T-helper 1 cell treated with Interleukin-12 subunit alpha and Interleukin-12 subunit beta and Interleukin-4 antibody, amounts not matched to agents 30 μg/mL and 1 μg/mL, for 36 hours (primary cell): ENCODE data around the gene METTL27.

Experiments used
- H3K27ac Mint-ChIP-seq: one replicate; pipeline ENCODE4 v1.8.0; 2021; ENCODE audit warnings: mild to moderate bottlenecking, mixed read lengths
- H3K27me3 Mint-ChIP-seq: one replicate; pipeline ENCODE4 v1.8.0; 2021; ENCODE audit warnings: low read depth, mixed read lengths
- H3K36me3 Mint-ChIP-seq: one replicate; pipeline ENCODE4 v1.8.0; 2021; ENCODE audit warnings: low read depth, mixed read lengths
- H3K4me1 Mint-ChIP-seq: one replicate; pipeline ENCODE4 v1.8.0; 2021; ENCODE audit warnings: low read depth, mixed read lengths
- H3K4me3 Mint-ChIP-seq: one replicate; pipeline ENCODE4 v1.8.0; 2021; ENCODE audit warnings: mild to moderate bottlenecking, moderate library complexity, mixed read lengths
- H3K9me3 Mint-ChIP-seq: one replicate; pipeline ENCODE4 v1.8.0; 2021; ENCODE audit warnings: mixed read lengths

METTL27 gene

DNA sequence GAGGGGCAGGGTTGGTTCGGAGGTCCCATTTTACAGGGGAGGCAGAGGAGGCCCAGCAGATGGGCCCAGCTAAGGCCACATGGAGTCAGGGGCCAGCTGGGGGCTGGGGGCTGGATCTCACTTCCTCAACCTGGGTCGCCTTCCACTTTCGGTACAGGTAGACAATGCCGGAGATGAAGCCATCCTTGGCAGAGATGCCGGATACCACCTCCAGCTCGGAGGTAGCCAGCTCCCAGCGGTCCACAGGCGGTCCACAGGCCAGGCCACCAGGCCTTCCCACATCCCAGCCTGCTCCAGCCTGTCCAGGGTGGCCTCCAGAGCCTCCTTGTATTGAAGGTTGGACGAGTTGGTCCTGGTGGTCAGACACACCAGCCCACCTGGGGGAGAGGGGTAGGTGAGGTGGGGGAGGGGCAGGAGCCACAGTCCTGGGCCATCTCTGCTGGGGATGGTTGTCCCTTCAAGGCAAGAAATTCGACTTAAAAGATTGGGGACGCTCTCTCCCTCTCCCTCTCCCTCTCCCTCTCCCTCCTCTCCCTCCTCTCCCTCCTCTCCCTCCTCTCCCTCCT is 7.6 kb downstream of the METTL27 start:
- Mint-ChIP-seq H3K27me3 (no peaks in the 10 kb centered on the region), H3K4me1 (no peaks in the 10 kb centered on the region), H3K9me3 (no peaks in the 10 kb centered on the region), H3K4me3 (no peak overlapping the region), H3K36me3 (no peaks in the 10 kb centered on the region), H3K27ac (no peak overlapping the region)

DNA sequence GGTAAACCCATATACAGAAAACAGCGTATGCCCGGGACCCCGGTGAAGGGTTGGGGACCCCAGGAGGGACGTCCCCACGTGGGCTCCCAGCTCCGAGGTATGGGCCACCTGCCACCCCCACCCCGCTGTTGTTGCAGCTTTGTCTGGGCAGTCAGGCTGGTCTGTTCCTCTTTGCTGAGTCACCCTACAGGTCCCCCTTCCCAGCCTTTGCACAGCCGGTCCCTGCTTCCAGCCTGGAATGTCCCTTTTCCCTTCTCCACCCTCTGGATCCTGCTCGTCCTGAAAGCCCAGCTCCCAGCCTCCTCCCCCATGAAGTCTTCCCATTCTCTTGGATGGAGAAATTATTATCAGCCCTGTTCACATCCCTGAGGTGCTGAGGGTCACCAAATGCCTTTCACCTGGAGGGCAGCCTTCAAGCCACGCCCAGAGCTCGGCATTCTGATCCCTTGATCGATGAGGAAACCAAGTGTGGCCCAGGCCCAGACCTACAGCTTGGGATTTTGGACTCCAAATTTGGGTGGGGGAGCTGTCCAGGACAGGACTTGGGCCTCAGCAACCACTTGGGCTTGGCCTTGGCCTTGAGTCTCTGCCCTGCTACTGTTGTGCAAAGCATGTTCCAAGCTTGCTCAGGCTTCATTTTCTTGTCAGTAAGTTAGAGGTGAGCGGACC is 8.9 kb downstream of the METTL27 start:
- no peaks in the 10 kb centered on the region for H3K36me3 Mint-ChIP-seq
- H3K4me1 Mint-ChIP-seq = peaks cover under 1% of the 10 kb centered on the region
- no peak overlapping the region for H3K4me3 Mint-ChIP-seq
- H3K27me3 Mint-ChIP-seq = no peaks in the 10 kb centered on the region
- H3K27ac Mint-ChIP-seq = no peak overlapping the region
- H3K9me3 Mint-ChIP-seq = no peaks in the 10 kb centered on the region

DNA sequence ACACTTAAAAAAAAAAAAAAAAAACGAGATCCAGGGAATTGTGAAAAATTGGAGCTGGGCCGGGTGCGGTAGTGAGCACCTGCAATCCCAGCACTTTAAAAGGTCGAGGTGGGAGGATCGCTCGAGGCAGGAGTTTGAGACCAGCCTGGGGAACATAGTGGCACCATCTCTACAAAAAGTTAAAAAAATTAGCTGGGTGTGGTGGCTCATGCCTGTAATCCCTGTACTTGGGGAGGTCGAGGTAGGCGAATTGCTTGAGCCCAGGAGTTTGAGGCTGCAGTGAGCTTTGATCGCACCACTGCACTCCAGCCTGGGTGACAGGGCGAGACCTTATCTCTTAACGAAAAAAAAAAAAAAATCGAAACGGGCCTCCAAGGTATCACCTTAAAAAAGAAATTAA is 9.5 kb downstream of the METTL27 start:
- Mint-ChIP-seq H3K27ac (no peak overlapping the region), H3K36me3 (no peaks in the 10 kb centered on the region), H3K4me3 (no peak overlapping the region), H3K9me3 (no peaks in the 10 kb centered on the region), H3K27me3 (no peaks in the 10 kb centered on the region), H3K4me1 (peaks cover 4% of the 10 kb centered on the region)

DNA sequence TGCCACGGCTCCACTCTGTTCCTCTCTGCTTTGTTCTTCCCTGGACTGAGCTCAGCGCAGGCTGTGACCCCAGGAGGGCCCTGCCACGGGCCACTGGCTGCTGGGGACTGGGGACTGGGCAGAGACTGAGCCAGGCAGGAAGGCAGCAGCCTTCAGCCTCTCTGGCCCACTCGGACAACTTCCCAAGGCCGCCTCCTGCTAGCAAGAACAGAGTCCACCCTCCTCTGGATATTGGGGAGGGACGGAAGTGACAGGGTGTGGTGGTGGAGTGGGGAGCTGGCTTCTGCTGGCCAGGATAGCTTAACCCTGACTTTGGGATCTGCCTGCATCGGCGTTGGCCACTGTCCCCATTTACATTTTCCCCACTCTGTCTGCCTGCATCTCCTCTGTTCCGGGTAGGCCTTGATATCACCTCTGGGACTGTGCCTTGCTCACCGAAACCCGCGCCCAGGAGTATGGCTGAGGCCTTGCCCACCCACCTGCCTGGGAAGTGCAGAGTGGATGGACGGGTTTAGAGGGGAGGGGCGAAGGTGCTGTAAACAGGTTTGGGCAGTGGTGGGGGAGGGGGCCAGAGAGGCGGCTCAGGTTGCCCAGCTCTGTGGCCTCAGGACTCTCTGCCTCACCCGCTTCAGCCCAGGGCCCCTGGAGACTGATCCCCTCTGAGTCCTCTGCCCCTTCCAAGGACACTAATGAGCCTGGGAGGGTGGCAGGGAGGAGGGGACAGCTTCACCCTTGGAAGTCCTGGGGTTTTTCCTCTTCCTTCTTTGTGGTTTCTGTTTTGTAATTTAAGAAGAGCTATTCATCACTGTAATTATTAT is 10.3 kb downstream of the METTL27 start:
- Mint-ChIP-seq H3K27me3 (peaks cover 6% of the 10 kb centered on the region), H3K27ac (no peak overlapping the region), H3K4me1 (peaks cover 9% of the 10 kb centered on the region), H3K4me3 (no peak overlapping the region), H3K36me3 (no peaks in the 10 kb centered on the region), H3K9me3 (no peaks in the 10 kb centered on the region)

DNA sequence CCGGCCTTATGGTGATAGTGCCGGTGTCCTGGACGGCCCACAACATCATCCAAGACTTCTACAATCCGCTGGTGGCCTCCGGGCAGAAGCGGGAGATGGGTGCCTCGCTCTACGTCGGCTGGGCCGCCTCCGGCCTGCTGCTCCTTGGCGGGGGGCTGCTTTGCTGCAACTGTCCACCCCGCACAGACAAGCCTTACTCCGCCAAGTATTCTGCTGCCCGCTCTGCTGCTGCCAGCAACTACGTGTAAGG is 10.8 kb downstream of the METTL27 start:
- Mint-ChIP-seq H3K36me3 (no peaks in the 10 kb centered on the region), H3K27me3 (peaks cover 11% of the 10 kb centered on the region), H3K4me3 (no peak overlapping the region), H3K9me3 (no peaks in the 10 kb centered on the region), H3K27ac (no peak overlapping the region), H3K4me1 (peaks cover 13% of the 10 kb centered on the region)

DNA sequence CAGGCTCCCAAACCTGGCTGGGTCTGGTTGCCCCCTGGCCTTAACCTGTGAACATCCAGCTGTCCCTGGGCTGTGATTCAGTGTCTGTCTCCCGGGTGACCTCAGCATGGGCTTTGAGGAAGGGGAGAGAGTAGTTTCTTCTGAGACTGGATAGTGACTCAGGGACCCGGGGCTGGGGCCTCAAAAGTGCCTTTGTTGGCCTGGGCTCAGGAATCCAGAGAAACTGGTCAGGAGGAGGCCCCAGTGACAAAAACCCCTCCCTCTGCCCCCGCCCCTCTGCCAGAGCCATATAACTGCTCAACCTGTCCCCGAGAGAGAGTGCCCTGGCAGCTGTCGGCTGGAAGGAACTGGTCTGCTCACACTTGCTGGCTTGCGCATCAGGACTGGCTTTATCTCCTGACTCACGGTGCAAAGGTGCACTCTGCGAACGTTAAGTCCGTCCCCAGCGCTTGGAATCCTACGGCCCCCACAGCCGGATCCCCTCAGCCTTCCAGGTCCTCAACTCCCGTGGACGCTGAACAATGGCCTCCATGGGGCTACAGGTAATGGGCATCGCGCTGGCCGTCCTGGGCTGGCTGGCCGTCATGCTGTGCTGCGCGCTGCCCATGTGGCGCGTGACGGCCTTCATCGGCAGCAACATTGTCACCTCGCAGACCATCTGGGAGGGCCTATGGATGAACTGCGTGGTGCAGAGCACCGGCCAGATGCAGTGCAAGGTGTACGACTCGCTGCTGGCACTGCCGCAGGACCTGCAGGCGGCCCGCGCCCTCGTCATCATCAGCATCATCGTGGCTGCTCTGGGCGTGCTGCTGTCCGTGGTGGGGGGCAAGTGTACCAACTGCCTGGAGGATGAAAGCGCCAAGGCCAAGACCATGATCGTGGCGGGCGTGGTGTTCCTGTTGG is 11.4 kb downstream of the METTL27 start, which contains the start of gene CLDN4:
CLDN4 (plus strand) TSS at position 316 of the 903 bp plus-strand sequence; CDS start at position 522, 206 bp downstream.
- Mint-ChIP-seq H3K36me3 (no peaks in the 10 kb centered on the region), H3K9me3 (no peaks in the 10 kb centered on the region), H3K27ac (no peak within 1 kb of the TSS), H3K4me3 (no peak within 1 kb of the TSS), H3K4me1 (peaks cover 13% of the 10 kb centered on the region), H3K27me3 (peaks cover 14% of the 10 kb centered on the region)

DNA sequence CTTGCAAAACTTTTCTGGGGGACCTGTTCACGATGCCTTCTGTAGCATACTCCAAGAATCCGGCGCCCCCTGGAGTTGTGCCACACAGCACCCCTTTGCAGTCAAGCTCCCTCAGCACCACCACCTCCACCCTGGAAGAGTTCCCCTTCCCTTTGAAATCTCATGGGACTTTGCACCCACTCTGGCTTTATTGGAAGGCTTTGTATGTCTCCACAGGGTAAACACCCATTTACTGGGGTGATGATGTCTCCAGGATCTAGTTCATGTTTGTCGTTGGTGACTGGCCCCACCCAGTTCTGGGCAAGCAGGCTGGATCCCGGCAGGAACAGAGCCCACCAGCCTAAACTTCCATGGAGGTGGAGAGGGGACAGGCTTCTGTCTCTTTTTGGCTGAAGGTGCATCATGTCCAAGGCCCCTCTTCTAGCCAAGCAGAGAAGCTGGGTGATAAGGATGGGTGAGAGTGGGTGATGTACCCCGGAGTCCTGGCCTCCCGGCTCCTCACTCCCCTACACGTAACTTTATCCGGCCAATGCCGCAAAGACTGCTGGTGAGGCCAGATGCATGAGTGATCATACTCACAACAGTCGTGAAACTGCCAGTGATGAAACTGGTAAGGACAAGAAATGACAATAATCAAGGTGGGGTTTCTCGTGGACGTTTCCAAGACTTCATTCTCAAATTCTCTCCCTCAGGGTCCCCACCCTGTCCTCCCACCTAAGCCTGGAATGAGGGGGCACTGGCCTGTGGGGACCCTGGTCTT is 12.2 kb downstream of the METTL27 start:
- Mint-ChIP-seq H3K4me1 (peaks cover 13% of the 10 kb centered on the region), H3K36me3 (no peaks in the 10 kb centered on the region), H3K9me3 (no peaks in the 10 kb centered on the region), H3K4me3 (no peak overlapping the region), H3K27me3 (peaks cover 14% of the 10 kb centered on the region), H3K27ac (no peak overlapping the region)

DNA sequence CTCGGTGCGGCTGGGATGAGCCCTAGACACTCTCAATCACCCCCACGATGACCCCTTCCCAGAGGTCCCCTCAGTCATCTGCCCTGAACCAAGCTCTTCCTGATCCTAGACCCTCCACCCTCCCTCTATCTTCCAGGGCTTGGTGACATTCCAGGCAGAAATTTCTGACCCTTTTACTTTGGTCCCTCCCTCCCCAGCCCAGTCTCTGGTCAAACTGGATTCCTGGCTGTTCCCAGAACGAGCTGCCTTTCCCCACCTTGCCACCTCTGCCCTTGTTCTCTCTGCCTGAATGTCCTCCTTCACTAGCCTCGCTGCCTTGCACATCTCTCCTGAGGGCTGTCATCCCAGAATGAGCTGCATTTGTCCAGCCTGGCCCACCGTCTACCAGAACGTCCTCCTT is 12.8 kb downstream of the METTL27 start:
- H3K9me3 Mint-ChIP-seq = no peaks in the 10 kb centered on the region
- H3K4me1 Mint-ChIP-seq = peaks cover 13% of the 10 kb centered on the region
- peaks cover 14% of the 10 kb centered on the region for H3K27me3 Mint-ChIP-seq
- H3K4me3 Mint-ChIP-seq = no peak overlapping the region
- no peaks in the 10 kb centered on the region for H3K36me3 Mint-ChIP-seq
- no peak overlapping the region for H3K27ac Mint-ChIP-seq

DNA sequence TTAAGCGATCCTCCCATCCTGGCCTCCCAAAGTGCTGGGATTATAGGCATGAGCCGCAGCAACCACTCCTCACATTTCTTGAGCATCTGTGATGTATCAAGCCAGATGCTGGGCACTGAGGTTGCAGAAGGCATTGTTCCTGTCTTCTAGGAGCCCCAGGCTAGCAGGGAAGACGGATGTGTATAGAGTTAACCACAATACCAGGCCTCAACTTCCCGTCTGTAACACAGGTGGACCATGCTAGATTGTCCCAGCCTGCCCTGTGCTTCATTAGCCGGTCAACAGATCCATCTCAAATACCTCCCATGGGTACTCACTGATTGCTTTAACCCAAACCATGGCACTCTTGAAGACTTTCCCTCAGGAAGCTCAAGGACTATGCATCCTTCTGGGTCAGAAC is 13.3 kb downstream of the METTL27 start:
- Mint-ChIP-seq H3K4me1 (peaks cover 13% of the 10 kb centered on the region), H3K27me3 (peaks cover 14% of the 10 kb centered on the region), H3K27ac (peak overlapping the region; percentile 5), H3K4me3 (no peak overlapping the region), H3K36me3 (no peaks in the 10 kb centered on the region), H3K9me3 (no peaks in the 10 kb centered on the region)

DNA sequence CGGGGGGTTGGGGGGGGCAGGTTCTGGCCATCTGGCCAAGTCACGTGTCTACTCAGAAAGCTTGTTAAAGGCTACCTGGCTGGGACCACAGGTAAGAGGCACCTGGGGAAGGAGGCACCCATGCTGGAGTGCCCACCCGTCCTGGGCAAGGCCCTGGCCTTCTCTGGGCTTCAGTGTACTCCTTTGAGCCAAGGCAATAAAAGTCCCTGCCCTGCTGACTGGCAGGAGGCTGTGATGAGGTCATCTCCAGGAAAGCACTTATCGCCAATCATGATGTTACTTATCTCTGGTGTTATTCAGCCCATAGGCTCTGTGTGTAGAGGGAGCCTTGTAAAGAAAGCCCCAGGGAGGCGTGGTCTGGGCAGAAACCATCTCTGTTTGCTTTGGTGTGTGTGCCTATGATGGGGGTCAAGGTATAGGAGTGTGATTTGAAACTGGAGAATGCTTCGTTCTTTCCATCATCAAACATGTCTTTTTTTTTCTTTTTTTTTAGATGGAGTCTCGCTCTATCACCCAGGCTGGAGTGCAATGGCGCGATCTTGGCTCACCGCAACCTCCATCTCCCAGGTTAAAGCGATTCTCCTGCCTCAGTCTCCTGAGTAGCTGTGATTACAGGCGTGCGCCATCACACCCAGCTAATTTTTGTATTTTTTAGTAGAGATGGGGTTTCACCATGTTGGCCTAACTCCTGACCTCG is 14.1 kb downstream of the METTL27 start:
- Mint-ChIP-seq H3K27ac (no peak overlapping the region), H3K27me3 (peaks cover 14% of the 10 kb centered on the region), H3K9me3 (no peaks in the 10 kb centered on the region), H3K4me1 (peaks cover 13% of the 10 kb centered on the region), H3K4me3 (no peak overlapping the region), H3K36me3 (no peaks in the 10 kb centered on the region)

DNA sequence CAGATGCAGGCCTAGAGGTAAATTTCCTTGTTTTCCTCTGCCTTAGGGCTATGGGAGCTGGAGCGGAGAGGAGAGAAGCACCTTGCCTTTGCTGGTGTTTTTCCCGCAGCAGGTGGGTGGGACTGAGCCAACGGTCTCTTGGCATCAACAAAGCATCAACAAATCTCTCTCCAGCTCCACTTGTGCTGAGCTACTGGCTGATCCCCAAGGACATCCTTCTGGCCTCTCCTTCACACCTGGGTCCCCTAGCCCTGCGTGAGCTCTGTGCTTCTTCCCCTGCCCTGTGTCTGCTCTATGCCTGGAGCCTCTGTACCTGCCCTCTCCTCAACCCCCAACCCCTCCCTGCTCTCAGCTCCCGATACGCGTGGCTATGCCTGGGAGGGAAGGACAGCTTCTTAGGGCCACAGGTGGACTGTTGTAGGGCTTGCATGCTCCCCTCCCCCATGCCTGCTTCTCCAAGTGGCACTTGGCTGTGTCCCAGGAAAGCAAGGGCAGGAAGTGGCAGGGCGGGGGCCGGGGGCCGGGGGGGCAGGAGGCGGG is 14.7 kb downstream of the METTL27 start:
- Mint-ChIP-seq H3K9me3 (no peaks in the 10 kb centered on the region), H3K4me3 (no peak overlapping the region), H3K27me3 (peaks cover 14% of the 10 kb centered on the region), H3K4me1 (peaks cover 13% of the 10 kb centered on the region), H3K27ac (peak overlapping the region; percentile 2), H3K36me3 (no peaks in the 10 kb centered on the region)

DNA sequence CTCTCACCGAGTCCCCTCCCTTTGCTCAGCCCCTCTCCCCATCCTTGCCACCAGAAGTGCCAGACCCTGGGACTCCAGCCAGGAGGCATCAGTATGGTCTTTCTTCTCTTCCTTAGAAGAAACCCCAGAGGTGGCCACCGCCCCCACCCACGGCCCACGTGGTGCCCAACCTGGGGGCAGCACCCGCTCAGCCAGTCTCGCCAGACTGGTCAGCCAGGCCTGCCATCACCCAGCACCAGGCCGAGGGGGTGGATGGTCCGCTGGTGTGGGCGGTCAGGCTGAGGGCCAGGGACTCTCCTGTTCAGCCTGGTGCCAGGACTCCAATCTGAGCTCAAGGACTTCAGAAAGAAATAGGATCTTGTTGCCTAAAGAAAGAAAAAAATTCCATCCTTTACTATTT is 17.3 kb downstream of the METTL27 start:
- H3K27me3 Mint-ChIP-seq = peaks cover 14% of the 10 kb centered on the region
- H3K27ac Mint-ChIP-seq = no peak overlapping the region
- peaks cover 13% of the 10 kb centered on the region for H3K4me1 Mint-ChIP-seq
- H3K9me3 Mint-ChIP-seq = no peaks in the 10 kb centered on the region
- H3K4me3 Mint-ChIP-seq = no peak overlapping the region
- no peaks in the 10 kb centered on the region for H3K36me3 Mint-ChIP-seq

DNA sequence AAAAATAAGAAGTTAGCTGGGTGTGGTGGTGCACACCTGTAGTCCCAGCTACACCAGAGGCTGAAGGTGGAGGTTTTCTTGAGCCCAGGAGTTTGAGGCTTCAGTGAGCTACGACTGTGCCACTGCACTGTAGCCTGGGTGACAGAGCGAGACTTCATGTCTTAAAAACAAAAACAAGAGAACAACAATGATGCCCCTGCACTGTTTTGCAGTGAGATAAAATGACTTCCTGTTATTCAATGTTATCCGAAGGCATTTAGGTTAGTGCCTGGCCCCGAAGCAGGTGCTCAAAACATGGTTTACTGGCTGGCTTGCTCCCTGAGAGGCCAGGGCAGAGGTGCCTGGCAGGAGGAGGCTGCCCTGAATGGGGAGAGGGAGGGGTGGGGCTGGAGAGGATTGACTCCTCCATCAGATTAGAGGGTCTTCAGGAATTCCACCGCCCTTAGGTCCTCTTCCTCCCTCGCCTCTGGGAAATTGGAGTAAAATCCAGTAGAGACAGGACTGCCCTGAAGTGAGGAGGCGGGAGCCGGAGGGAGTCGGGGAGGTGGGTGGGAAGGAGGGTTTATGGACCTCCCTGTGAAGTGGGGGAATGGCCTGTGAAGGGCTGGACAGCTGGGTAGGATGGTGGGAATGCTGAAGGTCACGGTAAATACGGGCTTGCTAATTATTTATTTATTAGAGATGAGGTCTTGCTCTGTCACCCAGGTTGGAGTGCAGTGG is 18.3 kb downstream of the METTL27 start:
- H3K27me3 Mint-ChIP-seq = peaks cover 14% of the 10 kb centered on the region
- no peak overlapping the region for H3K4me3 Mint-ChIP-seq
- H3K27ac Mint-ChIP-seq = no peak overlapping the region

More for the DNA sequence above, 18.3 kb downstream of the METTL27 start:
- no peaks in the 10 kb centered on the region for H3K9me3 Mint-ChIP-seq
- no peaks in the 10 kb centered on the region for H3K36me3 Mint-ChIP-seq
- peaks cover 13% of the 10 kb centered on the region for H3K4me1 Mint-ChIP-seq
